GM21381 (cell line): ENCODE data around the gene FAM53B.

ENCODE experiments used
- ATAC-seq: cut with Tn5 transposase; IDR thresholded peaks from one replicate; pipeline ENCODE4 v1.9.1; 2021; ENCODE audit warnings: mild to moderate bottlenecking, moderate library complexity; ENCODE audit not compliant: unreplicated experiment

The FAM53B gene

GRCh38 chr10:124742413-124743190 is 1.6 kb downstream of the FAM53B start:
- no peak for ATAC-seq

GRCh38 chr10:124741922-124742412 is 2.2 kb downstream of the FAM53B start:
- ATAC-seq = no peak

DNA sequence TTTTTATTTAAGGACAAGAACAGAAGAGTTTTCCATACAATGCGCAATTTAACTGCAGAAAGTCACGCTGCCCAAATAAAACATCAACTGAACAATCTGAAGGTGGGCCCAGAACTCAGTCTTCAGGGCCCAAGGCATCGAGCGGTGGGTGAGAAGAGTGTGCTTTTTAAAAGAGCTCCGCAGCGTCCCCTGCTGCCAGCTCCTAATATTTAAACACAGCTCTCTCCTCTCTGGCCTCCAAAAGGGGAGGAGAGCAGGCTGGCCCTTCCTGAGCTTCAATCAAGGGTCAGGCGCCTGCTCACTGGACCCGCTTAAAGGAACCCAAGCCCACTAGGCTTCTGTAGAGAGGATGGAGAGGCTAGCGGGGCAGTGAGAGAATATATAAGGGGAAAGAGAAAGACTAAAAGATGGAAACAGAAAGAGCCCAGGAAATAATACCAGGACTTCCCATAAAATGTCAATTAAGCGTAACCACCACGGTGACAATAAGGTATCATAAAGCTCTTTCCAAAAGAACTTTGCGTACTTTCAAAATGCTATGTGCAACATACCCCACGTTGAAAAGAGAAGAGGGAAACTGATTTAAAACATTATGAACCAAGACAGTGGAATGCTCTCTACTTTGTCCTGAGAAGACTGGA is 2.8 kb downstream of the FAM53B start:
- peak; percentile 41 for ATAC-seq

GRCh38 chr10:124740369-124741280 is 3.6 kb downstream of the FAM53B start:
- peak; percentile 8 for ATAC-seq

DNA sequence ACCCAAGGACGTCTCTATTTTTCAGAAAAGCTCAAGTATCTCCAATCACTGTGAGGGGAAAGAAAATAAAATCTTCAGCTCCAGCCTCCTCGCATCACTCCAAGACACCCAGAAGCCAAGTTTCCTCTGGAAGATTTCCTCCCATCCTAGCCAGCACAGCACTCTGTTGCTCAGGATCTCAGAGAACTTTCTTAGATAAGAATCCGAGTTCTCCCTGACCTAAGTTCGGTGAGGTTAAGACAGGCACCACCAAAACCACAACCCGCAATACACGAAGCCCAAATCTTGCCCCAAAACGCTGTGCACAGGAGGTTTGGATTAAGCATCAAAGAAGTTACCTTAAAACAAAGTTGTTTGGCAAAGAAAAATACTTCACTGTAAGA is 4.2 kb downstream of the FAM53B start:
- ATAC-seq = no peak

DNA sequence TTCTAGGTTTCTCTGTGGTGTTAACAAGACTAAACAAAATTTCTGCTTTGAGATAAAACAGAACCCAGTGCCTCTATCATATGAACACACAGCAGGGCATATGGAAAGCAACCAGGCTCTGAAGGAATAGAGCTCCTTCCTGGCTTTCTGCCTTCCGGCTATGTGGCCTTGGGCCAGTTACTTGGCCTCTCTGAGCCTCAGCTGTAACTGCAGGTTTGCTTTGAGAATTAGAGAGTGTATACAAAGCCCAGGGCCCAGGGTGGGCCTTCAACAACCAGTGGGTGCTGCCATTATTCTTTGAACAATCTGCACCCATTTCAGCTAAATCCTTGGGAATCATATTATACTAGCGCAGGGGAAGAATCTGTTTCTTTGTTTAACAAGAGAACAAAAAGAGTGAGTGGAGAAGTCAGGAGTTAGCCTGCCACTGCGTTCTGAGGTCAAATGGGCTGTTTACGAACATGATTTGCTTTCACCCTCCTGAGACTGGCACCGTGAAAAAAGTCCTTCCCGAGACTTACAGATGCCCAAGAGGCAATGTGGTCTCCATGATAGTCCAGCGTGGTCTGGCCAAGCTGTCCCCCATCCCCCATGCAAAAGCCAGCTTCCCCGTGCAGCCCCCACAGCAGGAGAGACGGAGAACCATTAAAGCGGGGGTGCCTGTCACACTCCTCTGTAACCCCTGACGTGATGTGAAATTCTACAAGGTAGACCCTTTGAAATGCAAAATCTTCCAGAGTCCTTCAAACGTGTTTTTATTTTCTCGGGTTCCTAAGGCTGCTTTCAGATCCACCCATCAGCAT is 4.9 kb downstream of the FAM53B start:
- no peak for ATAC-seq

- ATAC-seq = no peak
Measured at GRCh38 chr10:124738441-124738840, 5.7 kb downstream of the FAM53B start.

- ATAC-seq = no peak
Measured at GRCh38 chr10:124737708-124738107, 6.5 kb downstream of the FAM53B start.

DNA sequence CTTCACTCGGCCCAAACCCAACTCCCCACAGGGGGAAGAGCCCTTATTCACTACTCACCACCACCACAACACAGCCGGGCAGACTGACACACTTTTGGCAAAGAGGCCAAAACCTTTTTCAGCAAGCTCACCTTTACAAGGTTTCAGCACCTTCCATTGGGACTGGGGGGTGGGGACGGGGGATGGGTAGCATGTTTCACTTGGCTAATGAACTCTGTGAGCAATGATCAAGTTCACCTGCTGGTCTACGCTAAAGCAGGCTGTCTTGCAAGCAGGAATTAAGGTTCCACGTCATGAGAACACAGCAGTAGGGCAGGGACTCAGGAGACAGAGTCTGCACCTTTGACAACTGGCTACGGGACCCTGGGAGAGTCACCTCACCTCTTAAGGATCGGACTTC is 7.0 kb downstream of the FAM53B start:
- ATAC-seq = no peak

DNA sequence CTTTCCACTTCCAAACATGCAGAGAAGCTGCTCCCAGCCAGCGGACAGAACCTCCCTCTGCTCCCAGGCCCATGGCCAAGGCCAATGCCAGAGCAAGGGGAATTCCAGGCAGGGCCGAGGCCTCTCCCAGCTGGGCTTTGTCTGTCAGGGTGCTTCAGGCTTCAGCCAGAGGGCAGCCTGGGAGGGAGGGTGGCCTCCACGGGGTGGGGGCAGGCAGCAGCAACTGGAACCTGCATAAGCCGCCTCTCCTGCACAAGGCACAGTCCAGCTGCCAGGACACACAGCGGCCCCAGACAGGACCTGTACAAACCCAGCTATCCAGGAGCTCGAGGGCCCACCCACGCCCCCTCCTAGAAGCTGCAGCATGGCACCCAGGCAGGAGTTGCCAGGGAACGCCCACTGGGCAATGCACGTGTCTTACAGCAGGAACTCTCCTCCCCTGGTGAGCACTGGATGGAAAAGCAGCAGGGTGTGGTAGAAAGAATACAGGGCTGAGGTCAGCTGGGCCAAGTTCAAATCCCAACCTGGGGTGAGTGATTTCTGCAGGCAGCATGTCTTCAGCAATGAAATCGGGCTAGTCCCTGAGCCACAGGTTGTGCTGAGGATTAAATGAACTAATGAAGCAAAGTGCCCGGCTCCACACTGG is 7.6 kb downstream of the FAM53B start:
- ATAC-seq = no peak

DNA sequence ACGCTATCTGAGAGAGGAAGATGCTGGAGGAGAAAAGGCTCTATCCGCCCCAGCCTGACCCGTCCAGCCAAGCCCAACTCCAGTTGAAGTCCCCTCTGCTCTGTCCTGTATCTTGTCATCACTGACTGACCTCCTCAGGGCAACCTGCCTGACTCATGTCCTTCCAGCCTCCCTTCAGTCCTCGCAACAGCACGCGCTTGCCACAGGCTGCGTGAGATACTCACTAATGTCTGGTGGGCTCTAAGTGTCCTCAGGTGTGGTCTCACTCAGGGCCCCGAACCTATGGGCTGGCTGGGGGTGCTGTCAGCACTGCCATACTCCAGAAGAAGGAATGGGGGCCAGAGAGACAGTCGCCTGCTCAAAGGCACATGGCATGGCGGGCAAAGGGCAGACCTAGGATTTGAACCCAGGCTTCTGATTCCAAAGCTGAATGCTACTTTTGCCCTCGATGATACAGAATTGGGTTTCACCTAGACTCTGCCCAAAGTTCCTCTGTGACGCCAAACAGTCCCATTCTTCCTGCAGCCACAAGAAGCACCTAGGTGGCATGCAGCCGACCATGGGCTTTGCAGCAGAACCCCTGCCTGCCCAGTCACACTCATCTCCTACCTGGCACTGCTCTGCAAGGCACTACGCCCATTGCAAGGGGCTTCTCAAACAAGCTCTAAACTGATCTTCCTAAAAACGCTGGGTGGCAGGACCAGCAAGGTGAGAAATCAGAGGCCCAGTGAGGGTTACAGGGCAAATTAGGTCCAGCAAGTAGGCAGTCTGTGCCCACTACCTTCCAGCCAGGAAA is 8.5 kb downstream of the FAM53B start:
- ATAC-seq = no peak

DNA sequence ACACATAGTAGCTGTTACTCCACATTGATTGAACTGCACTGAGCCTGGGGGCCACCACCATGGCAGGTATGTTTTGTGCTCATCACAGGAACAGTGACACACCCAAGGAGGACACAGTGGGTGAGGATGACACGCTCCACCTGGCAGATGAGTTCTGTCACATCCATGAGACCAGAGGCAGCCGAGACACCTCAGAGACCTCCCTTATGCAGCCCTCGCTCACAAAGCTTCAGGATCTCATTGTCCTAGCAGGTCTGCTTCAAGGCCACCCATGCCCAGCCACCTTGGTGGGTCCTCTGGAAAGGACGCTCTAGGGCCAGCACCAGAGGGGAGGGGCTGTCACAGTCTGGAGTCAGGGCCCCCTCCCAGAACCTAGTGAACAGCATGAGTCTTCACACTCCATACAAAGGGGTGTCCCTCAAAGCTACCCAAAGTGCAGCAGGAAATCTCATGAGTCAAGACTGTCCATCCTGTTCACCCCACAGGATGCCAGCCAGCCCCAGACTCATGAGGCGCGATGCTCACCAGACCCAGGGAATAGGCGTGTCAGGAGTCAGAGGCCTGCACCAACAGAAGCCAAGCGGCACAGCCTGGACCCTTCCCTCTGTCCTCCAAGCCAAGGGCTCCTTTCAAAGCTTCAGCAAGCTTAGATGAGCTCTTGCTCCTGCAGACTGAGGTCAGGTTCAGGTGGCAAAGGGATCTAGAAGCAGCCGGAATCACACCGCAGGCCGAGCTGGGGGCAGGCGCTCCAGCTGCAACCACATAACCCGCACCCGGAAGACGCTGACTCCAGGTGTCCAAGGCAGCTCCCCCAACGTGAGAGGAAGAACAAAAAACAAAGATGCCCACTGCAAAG is 9.6 kb downstream of the FAM53B start:
- no peak for ATAC-seq

DNA sequence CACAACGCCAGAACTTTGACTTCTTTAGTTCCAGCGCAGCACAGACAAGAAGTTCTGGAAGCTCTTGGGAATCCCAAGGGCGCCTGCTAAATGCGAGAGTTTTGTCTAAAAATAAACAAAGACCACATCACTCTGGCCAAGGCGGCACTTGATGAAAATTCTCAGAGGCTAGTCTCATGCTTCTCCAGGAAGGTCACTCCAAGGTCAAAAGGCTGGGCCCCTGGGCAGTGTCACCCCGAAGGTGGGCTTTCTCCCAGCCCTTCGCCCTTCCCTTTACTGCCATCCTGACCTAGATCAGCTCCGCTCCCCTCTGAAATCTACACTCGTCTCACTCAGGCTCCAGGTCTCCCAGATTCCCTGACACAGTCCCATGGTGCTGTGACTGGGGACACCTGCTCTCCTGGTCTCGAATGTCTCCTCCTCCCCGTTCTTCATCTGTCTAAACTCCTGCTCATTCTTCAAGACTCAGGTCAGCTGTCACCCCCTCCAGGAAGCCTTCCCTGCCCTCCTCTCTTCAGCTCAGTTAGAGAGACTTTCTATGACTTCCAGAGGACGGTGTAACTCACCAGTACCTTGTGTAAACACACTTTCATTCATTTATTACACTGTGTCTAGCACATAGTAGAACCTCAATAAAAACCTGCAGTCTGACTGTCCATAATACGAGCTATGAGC is 10.5 kb downstream of the FAM53B start:
- ATAC-seq = no peak

GRCh38 chr10:124732931-124733570 is 11.1 kb downstream of the FAM53B start:
- ATAC-seq = peak; percentile 65

DNA sequence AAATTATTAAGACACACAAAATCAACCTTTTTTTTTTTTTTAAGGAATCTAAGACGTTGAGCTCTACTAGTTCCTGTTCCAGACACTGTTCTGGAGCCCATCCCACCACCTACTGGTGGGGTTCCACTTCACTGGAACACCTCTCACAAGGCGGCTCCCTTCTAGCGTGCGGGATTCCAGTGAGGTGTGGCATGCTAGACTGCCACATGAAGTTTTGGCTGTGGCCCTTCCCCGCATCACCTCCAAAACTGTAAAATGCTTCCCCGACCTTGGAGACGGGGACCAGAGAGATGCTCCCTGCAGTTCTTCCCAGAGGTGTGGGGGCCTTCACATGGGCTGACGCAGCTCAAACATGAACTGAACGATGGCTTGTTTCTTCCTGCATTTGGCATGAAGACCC is 12.6 kb downstream of the FAM53B start:
- no peak for ATAC-seq

DNA sequence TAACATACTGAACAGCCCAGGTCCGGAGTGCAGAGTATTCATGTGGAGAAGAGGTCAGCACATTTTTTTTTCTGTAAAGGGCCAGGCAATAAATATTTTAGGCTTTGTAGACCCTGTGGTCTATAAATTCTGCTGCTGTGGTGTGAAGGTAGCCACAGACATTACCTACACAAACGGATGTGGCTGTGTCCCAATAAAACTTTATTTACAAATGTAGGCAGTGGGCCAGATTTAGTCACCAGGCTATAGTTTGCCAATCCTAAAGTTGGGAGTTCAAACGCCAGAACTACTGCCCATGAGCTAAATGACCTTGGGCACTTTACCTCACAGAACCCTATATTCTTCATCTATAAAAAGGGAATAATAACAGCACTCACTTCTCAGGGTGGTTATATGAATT is 13.4 kb downstream of the FAM53B start:
- no peak for ATAC-seq
